ENCODE measurements around the gene SNCG.
"Not testable (repeated sequence)": the region's sequence is repeated elsewhere in the genome, so short reads cannot be mapped to it uniquely, and the experiment has no call there.

The SNCG gene

GRCh38 chr10:86978457-86978856, 20.1 kb downstream of the SNCG start:
- not testable (repeated sequence) for DNase-seq (ENCODE audit: low read depth)

GRCh38 chr10:86979296-86979818, 21.0 kb downstream of the SNCG start:
- DNase-seq (ENCODE audit: low read depth), result no peak

GRCh38 chr10:86979977-86980448, 21.6 kb downstream of the SNCG start:
- DNase-seq (ENCODE audit: low read depth), result no peak

- DNase-seq (ENCODE audit: low read depth), result not testable (repeated sequence)
These were observed 22.6 kb downstream of the SNCG start for GRCh38 chr10:86981020-86981419.

- no peak for DNase-seq (ENCODE audit: low read depth)
These were observed 23.3 kb downstream of the SNCG start for GRCh38 chr10:86981716-86982115.

- not testable (repeated sequence) for DNase-seq (ENCODE audit: low read depth)
These were observed 26.1 kb downstream of the SNCG start for GRCh38 chr10:86984498-86984897.

GRCh38 chr10:86988520-86988919, 30.1 kb downstream of the SNCG start:
- DNase-seq (ENCODE audit: low read depth), result no peak

GRCh38 chr10:86991362-86991761, 33.0 kb downstream of the SNCG start:
- not testable (repeated sequence) for DNase-seq (ENCODE audit: low read depth)

- DNase-seq (ENCODE audit: low read depth), result no peak
These were observed 34.1 kb downstream of the SNCG start for GRCh38 chr10:86992456-86992855.

GRCh38 chr10:86992929-86993328, 34.5 kb downstream of the SNCG start:
- DNase-seq (ENCODE audit: low read depth), result no peak

- DNase-seq (ENCODE audit: low read depth), result not testable (repeated sequence)
These were observed 41.5 kb downstream of the SNCG start for GRCh38 chr10:86999802-87000403.

- peak; percentile 22 for DNase-seq (ENCODE audit: low read depth)
These were observed 42.1 kb downstream of the SNCG start for GRCh38 chr10:87000491-87000890.

- not testable (repeated sequence) for DNase-seq (ENCODE audit: low read depth)
These were observed 48.7 kb downstream of the SNCG start for GRCh38 chr10:87007124-87007523.

- DNase-seq (ENCODE audit: low read depth), result not testable (repeated sequence)
These were observed 49.3 kb downstream of the SNCG start for GRCh38 chr10:87007674-87008073.

- not testable (repeated sequence) for DNase-seq (ENCODE audit: low read depth)
These were observed 49.9 kb downstream of the SNCG start for GRCh38 chr10:87008303-87008702.

GRCh38 chr10:87009134-87009696, 50.8 kb downstream of the SNCG start:
- DNase-seq (ENCODE audit: low read depth), result not testable (repeated sequence)

Data from fibroblast of the conjunctiva (primary cell).